Peyer's patch (tissue), 4 donors: ENCODE results near the gene SRSF1.

ENCODE experiments used
- CTCF ChIP-seq, 6 experiments: fragments of 450-650 bp in 4 of 6; fragments of 200-600 bp in 2 of 6; sonication (generic) in 1 of 6; IDR thresholded peaks; one replicate each; pipeline ENCODE4 v1.5.1; 2017 to 2019; ENCODE audit warnings: antibody characterized with exemption in 6 of 6, mild to moderate bottlenecking in 3 of 6, moderate library complexity in 1 of 6
- POLR2A ChIP-seq, 2 donors: fragments of 450-650 bp; IDR thresholded peaks; one replicate each; pipeline ENCODE4 v1.5.1; 2017; ENCODE audit warnings: antibody characterized with exemption in 2 of 2, mild to moderate bottlenecking in 2 of 2, moderate library complexity in 2 of 2

GRCh38 chr17:57993471-57994365 is 13.3 kb downstream of the SRSF1 start:
- no peak for TF ChIP-seq POLR2A (IDR thresholded peaks at IDR 0.05)
- TF ChIP-seq CTCF (IDR thresholded peaks at IDR 0.05) = no peak
